ENCODE measurements around the gene TSPAN9. TPM values are rescaled to one million over a fixed set of nuclear protein-coding genes. Genes with fewer than 3 reads are reported as not detected.
A peak's percentile ranks its signal among the peaks of the same experiment; 100 is the strongest.

TSPAN9 gene
- total RNA-seq, 1 donor = 13.0 TPM

DNA sequence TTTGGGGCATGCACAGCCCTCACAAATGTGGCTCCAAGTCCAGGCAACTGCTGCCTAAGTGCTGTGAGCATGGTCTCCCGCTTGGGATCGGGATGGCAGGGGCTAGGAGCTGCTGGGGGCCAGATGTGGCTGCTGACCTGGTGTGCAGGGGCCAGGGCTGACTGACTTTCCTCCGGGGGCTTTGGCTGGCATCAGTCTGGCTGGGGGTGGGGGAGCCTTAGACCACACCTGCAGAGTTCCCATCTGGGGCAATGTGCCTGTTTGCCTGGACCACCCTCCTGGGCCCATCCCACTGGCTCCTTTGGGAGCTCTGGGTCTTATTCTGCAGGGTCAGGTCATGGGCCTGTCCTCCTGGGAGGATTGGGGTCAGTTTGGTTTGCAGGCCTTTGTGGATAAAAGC, 90.5 kb downstream of the TSPAN9 start:
- TF ChIP-seq, protein P1, sequence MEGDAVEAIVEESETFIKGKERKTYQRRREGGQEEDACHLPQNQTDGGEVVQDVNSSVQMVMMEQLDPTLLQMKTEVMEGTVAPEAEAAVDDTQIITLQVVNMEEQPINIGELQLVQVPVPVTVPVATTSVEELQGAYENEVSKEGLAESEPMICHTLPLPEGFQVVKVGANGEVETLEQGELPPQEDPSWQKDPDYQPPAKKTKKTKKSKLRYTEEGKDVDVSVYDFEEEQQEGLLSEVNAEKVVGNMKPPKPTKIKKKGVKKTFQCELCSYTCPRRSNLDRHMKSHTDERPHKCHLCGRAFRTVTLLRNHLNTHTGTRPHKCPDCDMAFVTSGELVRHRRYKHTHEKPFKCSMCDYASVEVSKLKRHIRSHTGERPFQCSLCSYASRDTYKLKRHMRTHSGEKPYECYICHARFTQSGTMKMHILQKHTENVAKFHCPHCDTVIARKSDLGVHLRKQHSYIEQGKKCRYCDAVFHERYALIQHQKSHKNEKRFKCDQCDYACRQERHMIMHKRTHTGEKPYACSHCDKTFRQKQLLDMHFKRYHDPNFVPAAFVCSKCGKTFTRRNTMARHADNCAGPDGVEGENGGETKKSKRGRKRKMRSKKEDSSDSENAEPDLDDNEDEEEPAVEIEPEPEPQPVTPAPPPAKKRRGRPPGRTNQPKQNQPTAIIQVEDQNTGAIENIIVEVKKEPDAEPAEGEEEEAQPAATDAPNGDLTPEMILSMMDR (IDR thresholded peaks at IDR 0.05; ENCODE audit: extremely low read depth, low read depth, low read length) = no peak
- H3K4me2 ChIP-seq (ENCODE audit: insufficient read depth, low read length) = no peak overlapping the region
- H3K79me2 ChIP-seq (ENCODE audit: insufficient read depth, low read length) = no peaks in the 10 kb centered on the region
- H2AFZ ChIP-seq (ENCODE audit: low read length) = no peak overlapping the region
- H3K4me3 ChIP-seq (ENCODE audit: insufficient read depth, low read length) = no peak overlapping the region
- H3K36me3 ChIP-seq (ENCODE audit: insufficient read depth, low read length) = no peaks in the 10 kb centered on the region
- H3K9me3 ChIP-seq (ENCODE audit: low read depth, low read length) = no peaks in the 10 kb centered on the region
- DNase-seq (ENCODE audit: insufficient read length, low spot score, missing footprints) = no peak
- peak overlapping the region; percentile 90 for H3K27ac ChIP-seq (ENCODE audit: low read depth, low read length)
- peaks cover 3% of the 10 kb centered on the region for H3K27me3 ChIP-seq (ENCODE audit: insufficient read depth, low read length)
- H3K4me1 ChIP-seq (ENCODE audit: insufficient read depth, low read length) = peaks cover 38% of the 10 kb centered on the region
- no peaks in the 10 kb centered on the region for H4K20me1 ChIP-seq (ENCODE audit: insufficient read depth, low read length)

GRCh38 chr12:3168223-3169221, 91.3 kb downstream of the TSPAN9 start:
- H3K4me2 ChIP-seq (ENCODE audit: insufficient read depth, low read length) = peak overlapping the region; percentile 66
- H3K4me1 ChIP-seq (ENCODE audit: insufficient read depth, low read length) = peaks cover 38% of the 10 kb centered on the region
- H3K9me3 ChIP-seq (ENCODE audit: low read depth, low read length) = no peaks in the 10 kb centered on the region
- H3K27me3 ChIP-seq (ENCODE audit: insufficient read depth, low read length) = peaks cover 3% of the 10 kb centered on the region
- TF ChIP-seq, protein P1 (IDR thresholded peaks at IDR 0.05; ENCODE audit: extremely low read depth, low read depth, low read length) = no peak
- peak overlapping the region; percentile 39 for H3K4me3 ChIP-seq (ENCODE audit: insufficient read depth, low read length)
- peak overlapping the region; percentile 90 for H3K27ac ChIP-seq (ENCODE audit: low read depth, low read length)
- peak; percentile 97 for DNase-seq (ENCODE audit: insufficient read length, low spot score, missing footprints)
- no peaks in the 10 kb centered on the region for H3K36me3 ChIP-seq (ENCODE audit: insufficient read depth, low read length)
- peaks cover 3% of the 10 kb centered on the region for H4K20me1 ChIP-seq (ENCODE audit: insufficient read depth, low read length)
- peak overlapping the region; percentile 40 for H2AFZ ChIP-seq (ENCODE audit: low read length)
- no peaks in the 10 kb centered on the region for H3K79me2 ChIP-seq (ENCODE audit: insufficient read depth, low read length)

GRCh38 chr12:3170423-3171194, 93.4 kb downstream of the TSPAN9 start:
- H3K4me3 ChIP-seq (ENCODE audit: insufficient read depth, low read length) = no peak overlapping the region
- peaks cover 3% of the 10 kb centered on the region for H4K20me1 ChIP-seq (ENCODE audit: insufficient read depth, low read length)
- TF ChIP-seq, protein P1 (IDR thresholded peaks at IDR 0.05; ENCODE audit: extremely low read depth, low read depth, low read length) = no peak
- H2AFZ ChIP-seq (ENCODE audit: low read length) = no peak overlapping the region
- no peaks in the 10 kb centered on the region for H3K9me3 ChIP-seq (ENCODE audit: low read depth, low read length)
- peak overlapping the region; percentile 90 for H3K27ac ChIP-seq (ENCODE audit: low read depth, low read length)
- H3K79me2 ChIP-seq (ENCODE audit: insufficient read depth, low read length) = no peaks in the 10 kb centered on the region
- H3K36me3 ChIP-seq (ENCODE audit: insufficient read depth, low read length) = no peaks in the 10 kb centered on the region
- H3K4me1 ChIP-seq (ENCODE audit: insufficient read depth, low read length) = peaks cover 38% of the 10 kb centered on the region
- peak; percentile 96 for DNase-seq (ENCODE audit: insufficient read length, low spot score, missing footprints)
- H3K27me3 ChIP-seq (ENCODE audit: insufficient read depth, low read length) = no peaks in the 10 kb centered on the region
- peak overlapping the region; percentile 8 for H3K4me2 ChIP-seq (ENCODE audit: insufficient read depth, low read length)

Data from osteoblast (primary cell).